ENCODE measurements around the gene VPS35. TPM values are rescaled to one million over a fixed set of nuclear protein-coding genes. Genes with fewer than 3 reads are reported as not detected.

The VPS35 gene
- total RNA-seq, 1 experiment from 2014 or later: 72.1 TPM

DNA sequence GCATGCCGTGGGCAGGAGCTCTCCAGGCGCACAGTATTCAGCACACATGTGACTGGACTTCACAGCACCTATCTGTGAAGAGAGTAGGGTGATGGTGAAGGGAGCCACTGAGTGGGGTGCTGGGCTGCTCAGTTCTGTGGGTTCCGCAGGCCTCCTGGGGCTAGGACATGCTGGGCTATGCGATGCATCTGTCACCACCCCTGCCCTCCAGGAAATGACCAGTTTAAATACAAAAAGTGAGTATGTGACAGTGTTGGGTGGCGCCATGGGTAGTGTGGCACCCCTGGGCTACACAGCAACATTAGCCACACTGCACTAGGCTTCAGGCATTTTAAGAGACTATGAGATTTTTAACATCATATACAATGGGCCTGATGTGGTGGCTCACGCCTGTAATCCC is 30.6 kb upstream of the VPS35 start (continued):
- no peak for TF ChIP-seq ETV6 (CRISPR knock-in tag; IDR thresholded peaks at IDR 0.05)
- no peak for TF ChIP-seq ZNF232 (CRISPR knock-in tag; IDR thresholded peaks at IDR 0.05)
- TF ChIP-seq TEAD4 (CRISPR knock-in tag; IDR thresholded peaks at IDR 0.05): no peak
- TF ChIP-seq, protein P1, sequence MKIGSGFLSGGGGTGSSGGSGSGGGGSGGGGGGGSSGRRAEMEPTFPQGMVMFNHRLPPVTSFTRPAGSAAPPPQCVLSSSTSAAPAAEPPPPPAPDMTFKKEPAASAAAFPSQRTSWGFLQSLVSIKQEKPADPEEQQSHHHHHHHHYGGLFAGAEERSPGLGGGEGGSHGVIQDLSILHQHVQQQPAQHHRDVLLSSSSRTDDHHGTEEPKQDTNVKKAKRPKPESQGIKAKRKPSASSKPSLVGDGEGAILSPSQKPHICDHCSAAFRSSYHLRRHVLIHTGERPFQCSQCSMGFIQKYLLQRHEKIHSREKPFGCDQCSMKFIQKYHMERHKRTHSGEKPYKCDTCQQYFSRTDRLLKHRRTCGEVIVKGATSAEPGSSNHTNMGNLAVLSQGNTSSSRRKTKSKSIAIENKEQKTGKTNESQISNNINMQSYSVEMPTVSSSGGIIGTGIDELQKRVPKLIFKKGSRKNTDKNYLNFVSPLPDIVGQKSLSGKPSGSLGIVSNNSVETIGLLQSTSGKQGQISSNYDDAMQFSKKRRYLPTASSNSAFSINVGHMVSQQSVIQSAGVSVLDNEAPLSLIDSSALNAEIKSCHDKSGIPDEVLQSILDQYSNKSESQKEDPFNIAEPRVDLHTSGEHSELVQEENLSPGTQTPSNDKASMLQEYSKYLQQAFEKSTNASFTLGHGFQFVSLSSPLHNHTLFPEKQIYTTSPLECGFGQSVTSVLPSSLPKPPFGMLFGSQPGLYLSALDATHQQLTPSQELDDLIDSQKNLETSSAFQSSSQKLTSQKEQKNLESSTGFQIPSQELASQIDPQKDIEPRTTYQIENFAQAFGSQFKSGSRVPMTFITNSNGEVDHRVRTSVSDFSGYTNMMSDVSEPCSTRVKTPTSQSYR (CRISPR knock-in tag; IDR thresholded peaks at IDR 0.05): no peak
- TF ChIP-seq, protein P2, sequence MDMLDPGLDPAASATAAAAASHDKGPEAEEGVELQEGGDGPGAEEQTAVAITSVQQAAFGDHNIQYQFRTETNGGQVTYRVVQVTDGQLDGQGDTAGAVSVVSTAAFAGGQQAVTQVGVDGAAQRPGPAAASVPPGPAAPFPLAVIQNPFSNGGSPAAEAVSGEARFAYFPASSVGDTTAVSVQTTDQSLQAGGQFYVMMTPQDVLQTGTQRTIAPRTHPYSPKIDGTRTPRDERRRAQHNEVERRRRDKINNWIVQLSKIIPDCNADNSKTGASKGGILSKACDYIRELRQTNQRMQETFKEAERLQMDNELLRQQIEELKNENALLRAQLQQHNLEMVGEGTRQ (CRISPR knock-in tag; IDR thresholded peaks at IDR 0.05): no peak
- no peak for TF ChIP-seq GTF2I (CRISPR knock-in tag; conservative IDR thresholded peaks at IDR 0.05)
- TF ChIP-seq ZNF396 (CRISPR knock-in tag; IDR thresholded peaks at IDR 0.05; ENCODE audit: borderline replicate concordance): no peak
- TF ChIP-seq, protein P3, sequence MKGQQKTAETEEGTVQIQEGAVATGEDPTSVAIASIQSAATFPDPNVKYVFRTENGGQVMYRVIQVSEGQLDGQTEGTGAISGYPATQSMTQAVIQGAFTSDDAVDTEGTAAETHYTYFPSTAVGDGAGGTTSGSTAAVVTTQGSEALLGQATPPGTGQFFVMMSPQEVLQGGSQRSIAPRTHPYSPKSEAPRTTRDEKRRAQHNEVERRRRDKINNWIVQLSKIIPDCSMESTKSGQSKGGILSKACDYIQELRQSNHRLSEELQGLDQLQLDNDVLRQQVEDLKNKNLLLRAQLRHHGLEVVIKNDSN (CRISPR knock-in tag; IDR thresholded peaks at IDR 0.05): no peak

DNA sequence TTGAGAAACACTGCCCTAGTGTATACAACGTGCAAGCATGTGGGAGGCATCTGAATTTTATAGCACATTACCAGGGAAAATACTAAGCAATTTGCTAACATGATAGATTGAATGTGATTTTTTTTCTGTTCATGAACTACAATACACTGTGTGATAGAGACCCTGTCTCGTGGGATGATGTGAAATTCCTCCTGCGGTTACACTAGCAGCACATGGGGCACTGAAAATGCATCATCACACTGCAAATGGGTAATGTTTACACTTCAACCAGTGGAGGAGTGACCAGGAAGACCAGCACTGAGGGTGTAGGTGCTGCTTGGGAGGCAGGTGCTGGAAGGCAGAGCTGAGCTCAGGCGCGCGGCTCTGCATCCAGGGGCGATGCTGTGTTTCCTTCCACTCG is 29.2 kb upstream of the VPS35 start:
- no peak for DNase-seq (ENCODE audit: low spot score)
- TF ChIP-seq, protein P4, sequence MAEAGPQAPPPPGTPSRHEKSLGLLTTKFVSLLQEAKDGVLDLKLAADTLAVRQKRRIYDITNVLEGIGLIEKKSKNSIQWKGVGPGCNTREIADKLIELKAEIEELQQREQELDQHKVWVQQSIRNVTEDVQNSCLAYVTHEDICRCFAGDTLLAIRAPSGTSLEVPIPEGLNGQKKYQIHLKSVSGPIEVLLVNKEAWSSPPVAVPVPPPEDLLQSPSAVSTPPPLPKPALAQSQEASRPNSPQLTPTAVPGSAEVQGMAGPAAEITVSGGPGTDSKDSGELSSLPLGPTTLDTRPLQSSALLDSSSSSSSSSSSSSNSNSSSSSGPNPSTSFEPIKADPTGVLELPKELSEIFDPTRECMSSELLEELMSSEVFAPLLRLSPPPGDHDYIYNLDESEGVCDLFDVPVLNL (CRISPR knock-in tag; IDR thresholded peaks at IDR 0.05; ENCODE audit: borderline replicate concordance, low read depth): no peak
- no peak for TF ChIP-seq FOXK1 (CRISPR knock-in tag; IDR thresholded peaks at IDR 0.05)
- TF ChIP-seq ZNF396 (CRISPR knock-in tag; IDR thresholded peaks at IDR 0.05; ENCODE audit: borderline replicate concordance): no peak
- TF ChIP-seq ZNF138 (CRISPR knock-in tag; conservative IDR thresholded peaks at IDR 0.05): no peak
- TF ChIP-seq, protein P5, sequence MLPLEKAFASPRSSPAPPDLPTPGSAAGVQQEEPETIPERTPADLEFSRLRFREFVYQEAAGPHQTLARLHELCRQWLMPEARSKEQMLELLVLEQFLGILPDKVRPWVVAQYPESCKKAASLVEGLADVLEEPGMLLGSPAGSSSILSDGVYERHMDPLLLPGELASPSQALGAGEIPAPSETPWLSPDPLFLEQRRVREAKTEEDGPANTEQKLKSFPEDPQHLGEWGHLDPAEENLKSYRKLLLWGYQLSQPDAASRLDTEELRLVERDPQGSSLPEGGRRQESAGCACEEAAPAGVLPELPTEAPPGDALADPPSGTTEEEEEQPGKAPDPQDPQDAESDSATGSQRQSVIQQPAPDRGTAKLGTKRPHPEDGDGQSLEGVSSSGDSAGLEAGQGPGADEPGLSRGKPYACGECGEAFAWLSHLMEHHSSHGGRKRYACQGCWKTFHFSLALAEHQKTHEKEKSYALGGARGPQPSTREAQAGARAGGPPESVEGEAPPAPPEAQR (CRISPR knock-in tag; IDR thresholded peaks at IDR 0.05): no peak
- no peak for TF ChIP-seq ZNF671 (CRISPR knock-in tag; IDR thresholded peaks at IDR 0.05)
- no peak for TF ChIP-seq RORB (CRISPR knock-in tag; IDR thresholded peaks at IDR 0.05)
- no peak for TF ChIP-seq TEAD1 (CRISPR knock-in tag; IDR thresholded peaks at IDR 0.05)
- no peak for TF ChIP-seq JAZF1 (CRISPR knock-in tag; IDR thresholded peaks at IDR 0.05)
- TF ChIP-seq, protein P6, sequence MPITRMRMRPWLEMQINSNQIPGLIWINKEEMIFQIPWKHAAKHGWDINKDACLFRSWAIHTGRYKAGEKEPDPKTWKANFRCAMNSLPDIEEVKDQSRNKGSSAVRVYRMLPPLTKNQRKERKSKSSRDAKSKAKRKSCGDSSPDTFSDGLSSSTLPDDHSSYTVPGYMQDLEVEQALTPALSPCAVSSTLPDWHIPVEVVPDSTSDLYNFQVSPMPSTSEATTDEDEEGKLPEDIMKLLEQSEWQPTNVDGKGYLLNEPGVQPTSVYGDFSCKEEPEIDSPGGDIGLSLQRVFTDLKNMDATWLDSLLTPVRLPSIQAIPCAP (CRISPR knock-in tag; IDR thresholded peaks at IDR 0.05): no peak
- TF ChIP-seq, protein P7, sequence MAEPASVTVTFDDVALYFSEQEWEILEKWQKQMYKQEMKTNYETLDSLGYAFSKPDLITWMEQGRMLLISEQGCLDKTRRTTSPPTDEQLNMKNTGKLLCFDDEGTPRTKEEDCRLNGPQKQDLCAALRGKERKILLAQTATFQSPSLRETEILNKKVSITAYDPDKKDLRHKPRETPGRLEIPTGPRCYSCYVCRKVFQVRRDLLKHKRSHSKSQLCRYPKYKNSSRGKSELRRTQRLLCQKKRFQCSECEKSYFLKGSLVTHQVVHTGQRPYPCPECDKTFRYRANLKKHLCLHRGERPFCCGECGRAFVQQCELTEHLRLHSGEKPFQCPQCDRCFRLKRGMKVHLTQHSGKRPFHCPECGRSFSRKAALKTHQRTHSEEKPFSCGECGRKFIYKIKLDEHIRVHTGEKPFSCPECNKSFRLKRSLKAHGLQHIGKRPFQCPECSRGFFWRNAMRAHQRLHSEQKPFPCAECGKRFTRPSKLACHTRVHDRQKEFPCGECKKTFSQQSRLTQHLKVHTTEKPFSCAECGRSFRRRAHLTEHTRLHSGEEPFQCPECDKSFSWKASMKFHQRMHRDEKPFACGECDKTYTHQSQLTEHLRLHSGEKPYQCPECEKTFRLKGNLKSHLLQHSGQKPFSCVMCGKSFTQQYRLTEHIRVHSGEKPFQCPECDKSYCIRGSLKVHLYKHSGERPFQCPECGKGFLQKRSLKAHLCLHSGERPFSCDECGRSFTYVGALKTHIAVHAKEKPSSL (CRISPR knock-in tag; conservative IDR thresholded peaks at IDR 0.05): no peak
- no peak for TF ChIP-seq EMX1 (CRISPR knock-in tag; IDR thresholded peaks at IDR 0.05)
- no peak for TF ChIP-seq MYBL2 (CRISPR knock-in tag; IDR thresholded peaks at IDR 0.05)
- TF ChIP-seq, protein P8, sequence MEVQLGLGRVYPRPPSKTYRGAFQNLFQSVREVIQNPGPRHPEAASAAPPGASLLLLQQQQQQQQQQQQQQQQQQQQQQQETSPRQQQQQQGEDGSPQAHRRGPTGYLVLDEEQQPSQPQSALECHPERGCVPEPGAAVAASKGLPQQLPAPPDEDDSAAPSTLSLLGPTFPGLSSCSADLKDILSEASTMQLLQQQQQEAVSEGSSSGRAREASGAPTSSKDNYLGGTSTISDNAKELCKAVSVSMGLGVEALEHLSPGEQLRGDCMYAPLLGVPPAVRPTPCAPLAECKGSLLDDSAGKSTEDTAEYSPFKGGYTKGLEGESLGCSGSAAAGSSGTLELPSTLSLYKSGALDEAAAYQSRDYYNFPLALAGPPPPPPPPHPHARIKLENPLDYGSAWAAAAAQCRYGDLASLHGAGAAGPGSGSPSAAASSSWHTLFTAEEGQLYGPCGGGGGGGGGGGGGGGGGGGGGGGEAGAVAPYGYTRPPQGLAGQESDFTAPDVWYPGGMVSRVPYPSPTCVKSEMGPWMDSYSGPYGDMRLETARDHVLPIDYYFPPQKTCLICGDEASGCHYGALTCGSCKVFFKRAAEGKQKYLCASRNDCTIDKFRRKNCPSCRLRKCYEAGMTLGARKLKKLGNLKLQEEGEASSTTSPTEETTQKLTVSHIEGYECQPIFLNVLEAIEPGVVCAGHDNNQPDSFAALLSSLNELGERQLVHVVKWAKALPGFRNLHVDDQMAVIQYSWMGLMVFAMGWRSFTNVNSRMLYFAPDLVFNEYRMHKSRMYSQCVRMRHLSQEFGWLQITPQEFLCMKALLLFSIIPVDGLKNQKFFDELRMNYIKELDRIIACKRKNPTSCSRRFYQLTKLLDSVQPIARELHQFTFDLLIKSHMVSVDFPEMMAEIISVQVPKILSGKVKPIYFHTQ (CRISPR knock-in tag; IDR thresholded peaks at IDR 0.05): no peak
- H3K4me3 Mint-ChIP-seq: no peak overlapping the region
- ChIA-PET CTCF (no interaction called here), POLR2A (no interaction called here)
- no peak for ATAC-seq
- H3K27ac Mint-ChIP-seq: no peak overlapping the region
- H3K4me1 Mint-ChIP-seq: no peaks in the 10 kb centered on the region
- H3K27me3 Mint-ChIP-seq (ENCODE audit: low read depth): no peaks in the 10 kb centered on the region
- peaks cover 8% of the 10 kb centered on the region for H3K9me3 Mint-ChIP-seq
- H3K36me3 Mint-ChIP-seq: no peaks in the 10 kb centered on the region

All from WTC11 (cell line).